Caco-2 (cell line): Measurements from ENCODE around the gene VPS51. TPM values are rescaled to one million over a fixed set of nuclear protein-coding genes. Genes with fewer than 3 reads are reported as not detected.
A peak's percentile ranks its signal among the peaks of the same experiment; 100 is the strongest.

Experiments
- BruUV-seq: library from RNA; stranded (reverse); fragments of 400-500 nt; replicated peaks from 2 replicates; lab custom pipeline; 2021; lab: Mats Ljungman, UMichigan
- CTCF ChIA-PET: fragments of 300-600 bp; sonication (Branson Sonifier 250); formaldehyde crosslinking; loops from one replicate; lab custom pipeline; 2022; ENCODE audit warnings: antibody characterized with exemption; lab: Charles Lee
- POLR2A ChIA-PET: fragments of 300-600 bp; sonication (Branson Sonifier 250); formaldehyde crosslinking; loops from one replicate; lab custom pipeline; 2022; ENCODE audit warnings: antibody characterized with exemption; lab: Charles Lee
- DNase-seq, 2 experiments: peaks; one replicate each; pipeline versions ENCODE4 v3.0.0 to v3.0.0-alpha.2; 2020 to 2022
- H3K27me3 ChIP-seq: replicated peaks from 2 replicates; pipeline ENCODE4 v1.6.0; 2011; ENCODE audit warnings: low read length; ENCODE audit not compliant: control insufficient read depth, insufficient read depth
- H3K36me3 ChIP-seq: 2 replicates; pipeline ENCODE4 v1.5.1; 2011; ENCODE audit warnings: low read length; ENCODE audit not compliant: control insufficient read depth, insufficient read depth
- H3K4me1 ChIP-seq: fragments of 250-450 bp; sonication (Bioruptor Pico); 2 replicates; pipeline ENCODE4 v1.5.1; 2020; ENCODE audit warnings: mild to moderate bottlenecking
- H3K4me3 ChIP-seq: 2 replicates; pipeline ENCODE4 v1.5.1; 2011; ENCODE audit warnings: low read depth, mild to moderate bottlenecking, control low read depth, low read length
- H3K9me3 ChIP-seq: fragments of 250-450 bp; sonication (Bioruptor Pico); 2 replicates; pipeline ENCODE4 v1.5.1; 2020; ENCODE audit warnings: mild to moderate bottlenecking, moderate library complexity
- H3K27ac Mint-ChIP-seq: one replicate; pipeline ENCODE4 v1.8.0; 2022; ENCODE audit warnings: mixed read lengths; ENCODE audit not compliant: unreplicated experiment
- H3K27me3 Mint-ChIP-seq: one replicate; pipeline ENCODE4 v1.8.0; 2022; ENCODE audit warnings: mixed read lengths; ENCODE audit not compliant: insufficient read depth, unreplicated experiment
- H3K36me3 Mint-ChIP-seq: one replicate; pipeline ENCODE4 v1.8.0; 2022; ENCODE audit warnings: mild to moderate bottlenecking, mixed read lengths; ENCODE audit not compliant: insufficient read depth, unreplicated experiment
- H3K4me1 Mint-ChIP-seq: one replicate; pipeline ENCODE4 v1.8.0; 2022; ENCODE audit warnings: low read depth, mixed read lengths; ENCODE audit not compliant: unreplicated experiment
- H3K4me3 Mint-ChIP-seq: one replicate; pipeline ENCODE4 v1.8.0; 2022; ENCODE audit warnings: mild to moderate bottlenecking, moderate library complexity, mixed read lengths; ENCODE audit not compliant: unreplicated experiment
- H3K9me3 Mint-ChIP-seq: one replicate; pipeline ENCODE4 v1.8.0; 2022; ENCODE audit warnings: mixed read lengths; ENCODE audit not compliant: unreplicated experiment
- CTCF ChIP-seq, 2 experiments: fragments of 200-600 bp in 1 of 2; IDR thresholded peaks; 1 replicate in 1 of 2; 2 replicates in 1 of 2; pipeline versions ENCODE4 v1.5.1 to v1.8.0; 2011 to 2022; ENCODE audit warnings: antibody characterized with exemption in 1 of 2, control low read depth in 1 of 2, inconsistent platforms in 1 of 2, low read depth in 1 of 2, low read length in 1 of 2, mild to moderate bottlenecking in 1 of 2, moderate library complexity in 1 of 2; ENCODE audit not compliant: insufficient read depth in 1 of 2, severe bottlenecking in 1 of 2, unreplicated experiment in 1 of 2
- intact Hi-C: fragments of 100-400 bp; cut with micrococcal nuclease; formaldehyde crosslinking; loops from one replicate; pipeline ENCODE4 v1.10.0; 2022; ENCODE audit not compliant: unreplicated experiment
- total RNA-seq: library from RNA; stranded (reverse); gene quantifications from 2 replicates; pipeline ENCODE4 v1.2.3, GENCODE V29; 2022

VPS51 gene
- total RNA-seq, 1 experiment from 2014 or later, result 158 TPM

- peak within 1 kb of the TSS; percentile 98 for H3K4me3 Mint-ChIP-seq
- H3K27me3 Mint-ChIP-seq, result no peaks in the 10 kb centered on the region
- intact Hi-C loops, result loop anchor here (1.0 to 2.0 kb wide), 3 partner anchors 41 to 312 kb away; partner anchors contain the start of genes CAPN1 and MEN1
- peaks cover 88% of the 10 kb centered on the region for H3K36me3 Mint-ChIP-seq
- Histone ChIP-seq H3K9me3 (no peaks in the 10 kb centered on the region), H3K4me1 (peaks cover 16% of the 10 kb centered on the region), H3K27me3 (no peaks in the 10 kb centered on the region), H3K36me3 (peaks cover 13% of the 10 kb centered on the region), H3K4me3 (peak within 1 kb of the TSS; percentile 61)
- ChIA-PET CTCF (interaction anchor here (0.5 to 2.3 kb wide), 11 partner anchors 8 to 264 kb away, joined by 3 to 14 read pairs (median 4); partner anchors contain the start of genes CAPN1, SYVN1 and TM7SF2), POLR2A (interaction anchor here (0.6 to 2.5 kb wide), 16 partner anchors 9 to 377 kb away, joined by 3 to 48 read pairs (median 4); partner anchors contain the start of genes ARL2, CAPN1, SF1 and SYVN1)
- no peak for TF ChIP-seq CTCF (IDR thresholded peaks at IDR 0.05; ENCODE audit: insufficient read depth in 1 of 2, low read depth in 1 of 2, low read length in 1 of 2, severe bottlenecking in 1 of 2, unreplicated experiment in 1 of 2)
- peak within 1 kb of the TSS; percentile 100 for H3K27ac Mint-ChIP-seq
- TSS peak; percentile 70 for BruUV-seq
- no peaks in the 10 kb centered on the region for H3K9me3 Mint-ChIP-seq
- peaks cover 7% of the 10 kb centered on the region for H3K4me1 Mint-ChIP-seq
- peak; percentile 98 to 99 for DNase-seq
These were observed 26.1 kb downstream of the VPS51 start, which contains the start of the genes FAU and MRPL49 for GRCh38 chr11:65121865-65122696. Gene FAU (minus strand): TSS chr11:65122134. CDS start chr11:65121813, 321 bp downstream. Gene MRPL49 (plus strand): TSS chr11:65122321. CDS start chr11:65122347, 26 bp downstream.

- no peak overlapping the region for H3K27ac Mint-ChIP-seq
- no peak overlapping the region for H3K4me3 ChIP-seq
- H3K36me3 Mint-ChIP-seq, result peaks cover 81% of the 10 kb centered on the region
These were observed 28.6 kb downstream of the VPS51 start for GRCh38 chr11:65124480-65125196.

More at GRCh38 chr11:65124480-65125196, 28.6 kb downstream of the VPS51 start:
- intact Hi-C loops, result no loop called here
- H3K9me3 Mint-ChIP-seq, result no peaks in the 10 kb centered on the region
- Histone ChIP-seq H3K36me3 (peaks cover 8% of the 10 kb centered on the region), H3K9me3 (no peaks in the 10 kb centered on the region), H3K4me1 (peaks cover 16% of the 10 kb centered on the region), H3K27me3 (no peaks in the 10 kb centered on the region)
- H3K4me1 Mint-ChIP-seq, result peaks cover 7% of the 10 kb centered on the region
- BruUV-seq, result no TSS peak
- DNase-seq, result no peak
- peak overlapping the region; percentile 64 for H3K4me3 Mint-ChIP-seq
- H3K27me3 Mint-ChIP-seq, result no peaks in the 10 kb centered on the region
- TF ChIP-seq CTCF (IDR thresholded peaks at IDR 0.05; ENCODE audit: insufficient read depth in 1 of 2, low read depth in 1 of 2, low read length in 1 of 2, severe bottlenecking in 1 of 2, unreplicated experiment in 1 of 2), result no peak
- CTCF ChIA-PET, result no interaction called here
- POLR2A ChIA-PET, result no interaction called here
